ENCODE data around the gene CDKAL1. TPM values are rescaled to one million over a fixed set of nuclear protein-coding genes. Genes with fewer than 3 reads are reported as not detected.

CDKAL1 gene
- total and polyA plus RNA-seq, 2 donors: 9.8 to 19.9 TPM

- WGBS: 74% methylated on average over 6 of the region's 6 CpGs
- no peaks in the 10 kb centered on the region for H3K36me3 ChIP-seq (ENCODE audit: control insufficient read depth in 2 of 2, insufficient read depth in 2 of 2, low read length in 1 of 2)
- DNase-seq (ENCODE audit: low read depth in 6 of 9, low spot score in 9 of 9): no peak
- no peak overlapping the region for H3K27ac ChIP-seq (ENCODE audit: low read depth in 1 of 2, low read length in 1 of 2)
- H3K4me1 ChIP-seq (ENCODE audit: control insufficient read depth in 2 of 2, insufficient read depth in 2 of 2, low read length in 2 of 2): no peaks in the 10 kb centered on the region
- no peaks in the 10 kb centered on the region for H3K27me3 ChIP-seq (ENCODE audit: control insufficient read depth in 2 of 2, insufficient read depth in 1 of 2, low read length in 1 of 2)
- H3K4me3 ChIP-seq (ENCODE audit: low read length in 2 of 2): no peak overlapping the region
- H3K9me3 ChIP-seq (ENCODE audit: control insufficient read depth in 2 of 2, insufficient read depth in 1 of 2, low read length in 1 of 2): no peaks in the 10 kb centered on the region
Observed at GRCh38 chr6:20811109-20811761, 277.0 kb downstream of the CDKAL1 start.

DNA sequence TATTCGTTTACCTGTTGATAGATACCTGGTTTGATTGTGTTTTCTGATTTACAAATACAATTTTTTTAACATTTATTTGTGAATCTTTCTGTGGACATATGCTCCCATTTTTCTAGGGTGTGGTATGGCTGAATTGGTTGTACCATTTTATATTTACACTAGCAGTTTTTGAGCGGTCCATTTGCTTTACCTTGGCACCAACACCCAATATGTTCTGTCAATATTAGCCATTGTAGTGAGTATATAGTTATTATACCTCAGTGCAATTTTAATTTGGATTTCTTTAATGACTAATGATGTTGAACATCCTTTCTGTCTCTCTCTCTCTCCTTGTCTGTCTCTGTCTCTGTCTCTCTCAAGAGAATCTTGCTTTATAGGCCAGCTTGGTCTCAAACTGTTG is 278.5 kb downstream of the CDKAL1 start:
- Histone ChIP-seq H3K4me3 (ENCODE audit: low read length in 2 of 2) (no peak overlapping the region), H3K9me3 (ENCODE audit: control insufficient read depth in 2 of 2, insufficient read depth in 1 of 2, low read length in 1 of 2) (no peaks in the 10 kb centered on the region)
- WGBS: 99% methylated on average over 2 of the region's 2 CpGs

GRCh38 chr6:20814494-20814893 is 280.2 kb downstream of the CDKAL1 start:
- no peak overlapping the region for H3K27ac ChIP-seq (ENCODE audit: low read depth in 1 of 2, low read length in 1 of 2)
- no peaks in the 10 kb centered on the region for H3K36me3 ChIP-seq (ENCODE audit: control insufficient read depth in 2 of 2, insufficient read depth in 2 of 2, low read length in 1 of 2)
- H3K4me3 ChIP-seq (ENCODE audit: low read length in 2 of 2): no peak overlapping the region
- 99% methylated on average over 4 of the region's 4 CpGs for WGBS
- DNase-seq (ENCODE audit: low read depth in 6 of 9, low spot score in 9 of 9): no peak
- no peaks in the 10 kb centered on the region for H3K4me1 ChIP-seq (ENCODE audit: control insufficient read depth in 2 of 2, insufficient read depth in 2 of 2, low read length in 2 of 2)
- H3K27me3 ChIP-seq (ENCODE audit: control insufficient read depth in 2 of 2, insufficient read depth in 1 of 2, low read length in 1 of 2): no peaks in the 10 kb centered on the region
- no peaks in the 10 kb centered on the region for H3K9me3 ChIP-seq (ENCODE audit: control insufficient read depth in 2 of 2, insufficient read depth in 1 of 2, low read length in 1 of 2)

More for the DNA sequence above, 278.5 kb downstream of the CDKAL1 start:
- no peaks in the 10 kb centered on the region for H3K36me3 ChIP-seq (ENCODE audit: control insufficient read depth in 2 of 2, insufficient read depth in 2 of 2, low read length in 1 of 2)
- H3K27me3 ChIP-seq (ENCODE audit: control insufficient read depth in 2 of 2, insufficient read depth in 1 of 2, low read length in 1 of 2): no peaks in the 10 kb centered on the region
- no peak for DNase-seq (ENCODE audit: low read depth in 6 of 9, low spot score in 9 of 9)
- no peak overlapping the region for H3K27ac ChIP-seq (ENCODE audit: low read depth in 1 of 2, low read length in 1 of 2)
- H3K4me1 ChIP-seq (ENCODE audit: control insufficient read depth in 2 of 2, insufficient read depth in 2 of 2, low read length in 2 of 2): no peaks in the 10 kb centered on the region

DNA sequence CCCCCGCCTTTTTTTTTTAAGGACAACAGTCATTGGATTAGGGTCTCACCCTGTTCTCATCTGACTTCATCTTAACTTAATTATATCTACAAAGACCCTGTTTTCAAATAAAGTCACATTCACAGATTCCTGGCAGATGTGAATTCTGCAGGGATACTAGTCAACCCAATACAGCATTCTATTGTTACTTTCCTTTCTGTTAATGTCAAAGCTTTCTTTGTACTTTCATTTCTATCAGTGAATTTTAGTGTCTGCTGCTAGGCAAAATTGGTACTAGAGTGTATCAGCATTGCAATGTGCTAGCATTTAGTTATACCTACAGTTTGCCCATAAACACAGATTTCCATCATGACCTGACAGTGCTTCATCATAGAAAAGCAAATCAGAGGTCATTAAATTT is 281.9 kb downstream of the CDKAL1 start:
- no CpG with 5 or more reads among the region's 1 CpG for WGBS
- DNase-seq (ENCODE audit: low read depth in 6 of 9, low spot score in 9 of 9): no peak
- Histone ChIP-seq H3K27me3 (ENCODE audit: control insufficient read depth in 2 of 2, insufficient read depth in 1 of 2, low read length in 1 of 2) (no peaks in the 10 kb centered on the region), H3K9me3 (ENCODE audit: control insufficient read depth in 2 of 2, insufficient read depth in 1 of 2, low read length in 1 of 2) (no peaks in the 10 kb centered on the region), H3K36me3 (ENCODE audit: control insufficient read depth in 2 of 2, insufficient read depth in 2 of 2, low read length in 1 of 2) (peaks cover 0 to 3% of the 10 kb centered on the region in 2 donors), H3K4me3 (ENCODE audit: low read length in 2 of 2) (no peak overlapping the region), H3K27ac (ENCODE audit: low read depth in 1 of 2, low read length in 1 of 2) (no peak overlapping the region), H3K4me1 (ENCODE audit: control insufficient read depth in 2 of 2, insufficient read depth in 2 of 2, low read length in 2 of 2) (no peaks in the 10 kb centered on the region)

- H3K9me3 ChIP-seq (ENCODE audit: control insufficient read depth in 2 of 2, insufficient read depth in 1 of 2, low read length in 1 of 2): no peaks in the 10 kb centered on the region
- no peak for DNase-seq (ENCODE audit: low read depth in 6 of 9, low spot score in 9 of 9)
- H3K4me3 ChIP-seq (ENCODE audit: low read length in 2 of 2): no peak overlapping the region
- no peaks in the 10 kb centered on the region for H3K27me3 ChIP-seq (ENCODE audit: control insufficient read depth in 2 of 2, insufficient read depth in 1 of 2, low read length in 1 of 2)
- H3K27ac ChIP-seq (ENCODE audit: low read depth in 1 of 2, low read length in 1 of 2): no peak overlapping the region
- 98% methylated on average over 2 of the region's 2 CpGs for WGBS
- H3K4me1 ChIP-seq (ENCODE audit: control insufficient read depth in 2 of 2, insufficient read depth in 2 of 2, low read length in 2 of 2): no peaks in the 10 kb centered on the region
- peaks cover 0 to 3% of the 10 kb centered on the region in 2 donors for H3K36me3 ChIP-seq (ENCODE audit: control insufficient read depth in 2 of 2, insufficient read depth in 2 of 2, low read length in 1 of 2)
Observed at GRCh38 chr6:20817806-20818320, 283.6 kb downstream of the CDKAL1 start.

- H3K4me3 ChIP-seq (ENCODE audit: low read length in 2 of 2): no peak overlapping the region
- WGBS: 91% methylated on average over 7 of the region's 7 CpGs
- H3K36me3 ChIP-seq (ENCODE audit: control insufficient read depth in 2 of 2, insufficient read depth in 2 of 2, low read length in 1 of 2): peaks cover 0 to 8% of the 10 kb centered on the region in 2 donors
- DNase-seq (ENCODE audit: low read depth in 6 of 9, low spot score in 9 of 9): no peak
- H3K27ac ChIP-seq (ENCODE audit: low read depth in 1 of 2, low read length in 1 of 2): no peak overlapping the region
- H3K27me3 ChIP-seq (ENCODE audit: control insufficient read depth in 2 of 2, insufficient read depth in 1 of 2, low read length in 1 of 2): no peaks in the 10 kb centered on the region
- H3K9me3 ChIP-seq (ENCODE audit: control insufficient read depth in 2 of 2, insufficient read depth in 1 of 2, low read length in 1 of 2): no peaks in the 10 kb centered on the region
- no peaks in the 10 kb centered on the region for H3K4me1 ChIP-seq (ENCODE audit: control insufficient read depth in 2 of 2, insufficient read depth in 2 of 2, low read length in 2 of 2)
Observed at GRCh38 chr6:20819774-20820400, 285.6 kb downstream of the CDKAL1 start.

GRCh38 chr6:20826378-20826777 is 292.1 kb downstream of the CDKAL1 start:
- 95% methylated on average over 6 of the region's 6 CpGs for WGBS

DNA sequence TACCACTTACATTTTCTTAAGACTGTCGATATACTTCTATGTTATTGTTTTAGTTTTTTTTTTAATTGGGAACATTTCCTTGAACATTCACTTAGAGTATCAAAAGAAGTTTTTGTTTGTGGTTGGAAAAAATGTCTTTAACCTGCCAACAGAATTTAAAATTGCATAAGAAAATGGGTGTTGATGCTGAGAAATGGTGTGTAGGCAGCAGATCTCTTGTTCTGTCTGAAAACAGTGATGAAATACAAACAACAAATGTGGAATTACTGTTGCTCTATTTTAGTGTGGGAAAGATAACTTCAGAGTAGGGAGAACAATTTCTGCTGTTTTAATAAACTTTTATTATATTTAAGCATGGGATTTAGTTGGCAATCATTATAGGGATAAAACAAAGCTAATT is 293.5 kb downstream of the CDKAL1 start:
- no peaks in the 10 kb centered on the region for H3K4me1 ChIP-seq (ENCODE audit: control insufficient read depth in 2 of 2, insufficient read depth in 2 of 2, low read length in 2 of 2)
- 92% methylated on average over 1 of the region's 1 CpG for WGBS
- DNase-seq (ENCODE audit: low read depth in 6 of 9, low spot score in 9 of 9): no peak
- no peak overlapping the region for H3K4me3 ChIP-seq (ENCODE audit: low read length in 2 of 2)
- peaks cover 0 to 5% of the 10 kb centered on the region in 2 donors for H3K36me3 ChIP-seq (ENCODE audit: control insufficient read depth in 2 of 2, insufficient read depth in 2 of 2, low read length in 1 of 2)
- no peaks in the 10 kb centered on the region for H3K27me3 ChIP-seq (ENCODE audit: control insufficient read depth in 2 of 2, insufficient read depth in 1 of 2, low read length in 1 of 2)
- H3K27ac ChIP-seq (ENCODE audit: low read depth in 1 of 2, low read length in 1 of 2): no peak overlapping the region
- H3K9me3 ChIP-seq (ENCODE audit: control insufficient read depth in 2 of 2, insufficient read depth in 1 of 2, low read length in 1 of 2): no peaks in the 10 kb centered on the region

More at GRCh38 chr6:20826378-20826777, 292.1 kb downstream of the CDKAL1 start:
- Histone ChIP-seq H3K36me3 (ENCODE audit: control insufficient read depth in 2 of 2, insufficient read depth in 2 of 2, low read length in 1 of 2) (peaks cover 0 to 5% of the 10 kb centered on the region in 2 donors), H3K27me3 (ENCODE audit: control insufficient read depth in 2 of 2, insufficient read depth in 1 of 2, low read length in 1 of 2) (no peaks in the 10 kb centered on the region), H3K9me3 (ENCODE audit: control insufficient read depth in 2 of 2, insufficient read depth in 1 of 2, low read length in 1 of 2) (no peaks in the 10 kb centered on the region), H3K4me1 (ENCODE audit: control insufficient read depth in 2 of 2, insufficient read depth in 2 of 2, low read length in 2 of 2) (no peaks in the 10 kb centered on the region), H3K27ac (ENCODE audit: low read depth in 1 of 2, low read length in 1 of 2) (no peak overlapping the region), H3K4me3 (ENCODE audit: low read length in 2 of 2) (no peak overlapping the region)
- DNase-seq (ENCODE audit: low read depth in 6 of 9, low spot score in 9 of 9): no peak

DNA sequence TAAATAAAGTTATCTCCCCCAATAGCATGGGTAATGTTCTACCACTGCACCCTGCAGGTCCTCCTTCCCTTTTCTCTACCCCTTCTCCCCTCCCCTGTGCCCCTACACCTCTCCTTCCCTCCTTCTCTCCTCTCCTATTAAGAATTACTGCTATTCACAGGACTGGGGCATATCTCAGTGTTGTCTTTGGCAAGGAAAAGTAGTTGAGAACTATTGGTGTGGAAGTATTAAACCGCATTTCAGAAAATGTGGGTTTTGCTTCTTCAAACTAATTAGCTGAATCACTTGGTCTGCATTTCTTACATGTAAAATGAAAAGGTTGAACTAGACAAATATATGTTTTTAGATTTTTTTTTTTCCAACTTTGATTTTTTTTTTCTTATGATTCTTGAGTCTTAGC is 296.3 kb downstream of the CDKAL1 start:
- WGBS: 93% methylated on average over 1 of the region's 1 CpG
- H3K4me3 ChIP-seq (ENCODE audit: low read length in 2 of 2): no peak overlapping the region
- H3K36me3 ChIP-seq (ENCODE audit: control insufficient read depth in 2 of 2, insufficient read depth in 2 of 2, low read length in 1 of 2): no peaks in the 10 kb centered on the region
- H3K27me3 ChIP-seq (ENCODE audit: control insufficient read depth in 2 of 2, insufficient read depth in 1 of 2, low read length in 1 of 2): no peaks in the 10 kb centered on the region
- H3K4me1 ChIP-seq (ENCODE audit: control insufficient read depth in 2 of 2, insufficient read depth in 2 of 2, low read length in 2 of 2): no peaks in the 10 kb centered on the region
- no peak overlapping the region for H3K27ac ChIP-seq (ENCODE audit: low read depth in 1 of 2, low read length in 1 of 2)
- no peaks in the 10 kb centered on the region for H3K9me3 ChIP-seq (ENCODE audit: control insufficient read depth in 2 of 2, insufficient read depth in 1 of 2, low read length in 1 of 2)
- no peak for DNase-seq (ENCODE audit: low read depth in 6 of 9, low spot score in 9 of 9)

All from thymus (tissue), 11 donors.